KOPT-K1 (cell line): ENCODE data around the gene SOX10.

ENCODE experiments used
- H3K27ac ChIP-seq: fragments of 200-600 bp; sonication (generic); 2 replicates; pipeline ENCODE4 v1.5.1; 2016; ENCODE audit warnings: antibody characterized with exemption, mild to moderate bottlenecking, low read depth, low read length; ENCODE audit not compliant: poor library complexity, severe bottlenecking
- H3K36me3 ChIP-seq: fragments of 200-600 bp; sonication (generic); 2 replicates; pipeline ENCODE4 v1.5.1; 2017; ENCODE audit warnings: antibody characterized with exemption, mild to moderate bottlenecking, low read length, moderate library complexity; ENCODE audit not compliant: insufficient read depth
- H3K9me3 ChIP-seq: fragments of 200-600 bp; sonication (generic); 2 replicates; pipeline ENCODE4 v1.5.1; 2017; ENCODE audit warnings: antibody characterized with exemption, low read length, mild to moderate bottlenecking; ENCODE audit not compliant: insufficient read depth, poor library complexity, severe bottlenecking

SOX10 gene

GRCh38 chr22:37942133-37942532 is 42.2 kb downstream of the SOX10 start:
- no peaks in the 10 kb centered on the region for H3K36me3 ChIP-seq
- no peak overlapping the region for H3K27ac ChIP-seq
- H3K9me3 ChIP-seq, result no peaks in the 10 kb centered on the region

DNA sequence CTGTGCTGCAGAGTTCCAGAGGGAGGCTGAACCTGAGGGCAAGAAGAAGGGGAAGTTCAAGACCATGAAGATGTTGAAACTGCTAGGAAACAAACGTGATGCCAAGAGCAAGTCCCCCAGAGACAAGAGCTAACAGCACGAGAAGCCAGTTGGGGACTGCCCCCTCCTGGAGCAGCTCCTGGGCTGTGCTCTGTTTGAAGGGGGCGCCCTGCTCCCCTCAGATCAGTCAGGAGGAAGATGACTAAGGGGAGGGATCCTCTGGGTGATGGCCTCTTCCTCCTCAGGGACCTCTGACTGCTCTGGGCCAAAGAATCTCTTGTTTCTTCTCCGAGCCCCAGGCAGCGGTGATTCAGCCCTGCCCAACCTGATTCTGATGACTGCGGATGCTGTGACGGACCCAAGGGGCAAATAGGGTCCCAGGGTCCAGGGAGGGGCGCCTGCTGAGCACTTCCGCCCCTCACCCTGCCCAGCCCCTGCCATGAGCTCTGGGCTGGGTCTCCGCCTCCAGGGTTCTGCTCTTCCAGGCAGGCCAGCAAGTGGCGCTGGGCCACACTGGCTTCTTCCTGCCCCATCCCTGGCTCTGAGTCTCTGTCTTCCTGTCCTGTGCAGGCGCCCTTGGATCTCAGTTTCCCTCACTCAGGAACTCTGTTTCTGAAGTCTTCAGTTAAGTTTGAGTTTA is 43.5 kb downstream of the SOX10 start:
- H3K27ac ChIP-seq, result no peak overlapping the region

DNA sequence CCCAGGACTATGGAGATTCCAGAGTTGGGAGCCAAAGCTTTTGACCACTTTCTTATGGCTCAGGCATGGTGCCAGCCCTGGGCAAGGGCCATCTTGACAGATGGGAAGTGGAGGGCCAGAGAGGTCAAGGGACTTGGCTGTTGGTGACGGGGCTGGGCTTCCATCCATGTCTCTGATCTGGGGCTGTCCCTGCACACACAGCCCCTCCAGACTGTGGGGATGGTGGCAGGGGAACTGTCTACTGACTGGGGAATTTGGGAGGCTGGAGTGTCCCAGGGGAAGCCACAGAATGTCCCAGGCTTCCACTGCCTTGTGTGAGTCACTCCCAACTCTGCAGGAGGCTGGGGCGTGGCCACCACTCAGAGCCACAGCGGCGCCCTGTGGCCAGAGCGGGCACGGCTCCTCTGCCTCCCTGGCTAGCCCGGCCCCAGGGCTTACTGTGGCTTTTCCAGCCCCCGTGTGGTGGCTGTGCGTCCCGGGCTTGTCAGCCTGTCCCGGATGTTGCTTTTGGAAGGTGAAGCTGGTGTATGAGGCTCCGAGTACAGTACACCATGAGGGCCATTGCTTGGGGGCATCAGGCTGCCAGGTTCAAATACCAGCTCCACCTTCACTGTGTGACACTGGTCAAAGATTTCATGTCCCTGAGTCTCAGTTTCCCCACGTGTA is 50.5 kb downstream of the SOX10 start:
- Histone ChIP-seq H3K27ac (no peak overlapping the region), H3K9me3 (no peaks in the 10 kb centered on the region), H3K36me3 (no peaks in the 10 kb centered on the region)

More for the DNA sequence above, 43.5 kb downstream of the SOX10 start:
- no peaks in the 10 kb centered on the region for H3K36me3 ChIP-seq
- no peaks in the 10 kb centered on the region for H3K9me3 ChIP-seq

GRCh38 chr22:37932821-37933578 is 51.4 kb downstream of the SOX10 start:
- Histone ChIP-seq H3K9me3 (no peaks in the 10 kb centered on the region), H3K36me3 (no peaks in the 10 kb centered on the region), H3K27ac (no peak overlapping the region)

DNA sequence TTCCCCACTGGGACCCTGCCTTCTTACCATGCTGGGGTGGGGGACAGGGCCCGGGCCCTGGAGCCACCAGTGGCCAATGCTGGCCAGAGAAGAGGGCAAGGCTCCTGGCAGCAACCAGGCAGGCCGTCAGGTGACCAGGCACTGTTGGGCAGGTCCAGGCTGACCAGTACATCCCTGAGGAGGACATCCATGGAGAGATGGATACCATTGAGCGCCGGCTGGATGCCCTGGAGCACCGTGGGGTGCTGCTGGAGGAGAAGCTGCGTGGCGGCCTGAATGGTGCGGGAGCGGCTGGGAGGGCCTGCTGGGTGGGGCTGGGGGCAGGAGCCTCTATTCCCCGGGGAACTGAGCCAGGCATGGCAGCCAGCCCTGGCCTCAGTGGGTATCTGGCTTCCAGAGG is 52.0 kb downstream of the SOX10 start:
- Histone ChIP-seq H3K9me3 (no peaks in the 10 kb centered on the region), H3K36me3 (no peaks in the 10 kb centered on the region)

GRCh38 chr22:37931893-37932389 is 52.4 kb downstream of the SOX10 start:
- no peaks in the 10 kb centered on the region for H3K36me3 ChIP-seq
- H3K27ac ChIP-seq, result no peak overlapping the region
- H3K9me3 ChIP-seq, result no peaks in the 10 kb centered on the region

More for the DNA sequence above, 52.0 kb downstream of the SOX10 start:
- no peak overlapping the region for H3K27ac ChIP-seq

DNA sequence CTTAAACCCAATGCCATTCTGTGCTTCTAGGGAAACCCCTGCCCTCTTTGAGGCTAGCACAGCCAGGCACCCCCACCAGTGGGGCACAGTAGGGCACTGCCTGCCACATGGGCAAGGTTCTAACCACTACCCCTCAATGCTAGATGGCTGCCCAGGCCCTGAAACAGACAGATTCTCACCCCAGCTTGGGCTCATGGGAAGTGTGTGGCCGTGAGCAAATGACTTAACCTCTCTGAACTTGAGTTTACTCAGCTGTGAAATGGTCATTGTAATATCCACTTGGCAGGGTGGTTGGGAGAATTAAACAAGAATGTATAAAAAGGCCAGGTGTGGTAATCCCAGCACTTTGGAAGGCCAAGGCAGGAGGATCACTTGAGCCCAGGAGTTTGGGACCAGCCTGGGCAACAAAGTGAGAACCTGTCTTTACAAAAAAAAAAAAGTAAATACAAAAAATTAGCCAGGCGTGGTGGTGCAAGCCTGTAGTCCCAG is 53.4 kb downstream of the SOX10 start:
- Histone ChIP-seq H3K36me3 (no peaks in the 10 kb centered on the region), H3K9me3 (no peaks in the 10 kb centered on the region), H3K27ac (no peak overlapping the region)

DNA sequence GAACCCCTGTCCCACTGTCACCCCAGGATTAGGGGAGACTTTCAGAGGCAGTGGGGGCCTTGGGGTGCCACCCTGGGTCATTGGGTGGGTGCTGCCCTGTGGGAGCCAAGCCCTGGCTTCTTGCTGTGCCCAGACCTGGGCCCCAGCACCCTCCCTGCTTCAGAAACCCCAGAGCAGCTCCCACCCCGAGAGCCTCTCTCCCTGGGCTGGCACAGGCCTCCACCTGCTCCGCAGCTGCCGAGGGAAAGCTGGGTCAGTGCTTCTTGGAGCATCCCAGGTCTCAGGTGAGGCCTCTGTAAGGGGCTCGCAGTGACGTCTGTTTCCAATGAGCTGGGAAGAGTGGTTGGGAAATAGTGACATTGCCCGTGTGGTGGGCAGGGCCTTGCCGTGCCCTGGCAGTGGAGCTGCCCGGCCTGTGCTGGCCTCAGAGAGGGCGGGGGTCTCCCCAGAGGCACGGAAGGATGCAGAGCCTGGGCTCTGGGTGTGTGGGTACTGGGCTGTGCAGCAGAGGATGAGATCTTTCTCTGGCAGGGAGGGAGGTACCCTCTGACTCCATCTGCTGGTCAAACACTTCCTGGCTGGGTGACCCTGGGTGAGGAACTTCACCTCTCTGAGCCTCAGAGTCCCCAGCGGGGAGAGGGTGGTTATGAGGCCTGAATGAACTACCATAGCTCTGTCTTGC is 53.9 kb downstream of the SOX10 start:
- H3K9me3 ChIP-seq, result no peaks in the 10 kb centered on the region
- H3K36me3 ChIP-seq, result no peaks in the 10 kb centered on the region
- H3K27ac ChIP-seq, result no peak overlapping the region

GRCh38 chr22:37929390-37929789 is 55.0 kb downstream of the SOX10 start:
- Histone ChIP-seq H3K36me3 (no peaks in the 10 kb centered on the region), H3K9me3 (no peaks in the 10 kb centered on the region), H3K27ac (no peak overlapping the region)

DNA sequence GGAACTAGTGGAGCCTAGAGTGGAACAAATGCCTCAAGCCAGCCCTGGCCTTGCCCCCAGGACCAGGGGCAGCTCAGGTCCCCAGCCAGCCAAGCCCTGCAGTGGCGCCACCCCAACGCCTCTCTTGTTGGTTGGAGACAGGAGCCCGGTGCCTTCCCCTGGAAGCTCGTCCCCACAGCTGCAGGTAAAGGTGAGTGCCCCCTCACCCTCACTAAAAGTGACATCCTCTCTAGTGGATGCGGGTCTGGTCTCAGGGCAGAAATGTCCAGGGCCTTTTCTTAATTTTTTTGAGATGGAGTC is 56.8 kb downstream of the SOX10 start:
- Histone ChIP-seq H3K9me3 (no peaks in the 10 kb centered on the region), H3K36me3 (no peaks in the 10 kb centered on the region), H3K27ac (no peak overlapping the region)

DNA sequence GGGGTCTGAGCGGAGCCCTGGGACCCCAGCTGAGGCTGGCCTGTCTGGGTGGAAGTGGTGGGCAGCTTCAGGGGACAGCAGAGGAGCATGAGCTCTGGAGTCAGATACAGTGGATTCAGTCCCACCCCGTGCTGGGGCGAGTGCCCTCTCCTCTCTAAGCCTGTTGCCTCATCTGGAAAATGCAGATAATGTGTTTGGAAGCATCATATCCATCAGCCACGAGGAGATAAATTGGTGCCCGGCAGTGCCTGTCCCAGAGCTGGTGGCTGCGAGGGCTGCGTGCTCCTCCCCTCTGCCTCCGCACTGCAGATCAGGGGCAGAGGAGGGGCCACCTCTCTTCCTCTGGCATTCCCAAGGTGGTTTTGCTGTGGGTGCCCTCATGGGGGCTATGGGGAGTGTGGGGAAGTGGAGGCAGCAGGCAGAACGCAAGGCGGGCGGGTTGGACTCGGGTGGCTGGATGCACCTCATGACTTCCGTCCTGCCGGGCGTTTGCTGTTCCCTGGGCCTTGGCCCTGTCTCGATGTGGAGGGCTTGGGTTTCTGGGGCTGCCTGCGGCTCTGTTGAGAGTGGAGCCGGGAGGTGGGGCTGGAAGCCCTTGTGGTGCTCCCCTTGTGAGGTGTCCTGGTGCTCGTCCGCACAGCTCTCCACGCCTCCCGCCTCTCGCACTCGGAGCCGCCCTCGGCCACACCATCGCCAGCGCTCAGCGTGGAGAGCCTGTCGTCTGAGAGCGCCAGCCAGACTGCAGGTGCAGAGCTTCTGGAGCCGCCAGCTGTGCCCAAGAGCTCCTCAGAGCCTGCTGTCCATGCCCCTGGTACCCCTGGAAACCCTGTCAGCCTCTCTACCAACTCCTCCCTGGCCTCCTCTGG is 57.4 kb downstream of the SOX10 start:
- Histone ChIP-seq H3K27ac (no peak overlapping the region), H3K36me3 (no peaks in the 10 kb centered on the region), H3K9me3 (no peaks in the 10 kb centered on the region)

GRCh38 chr22:37926358-37926757 is 58.0 kb downstream of the SOX10 start:
- Histone ChIP-seq H3K9me3 (no peaks in the 10 kb centered on the region), H3K36me3 (no peaks in the 10 kb centered on the region), H3K27ac (no peak overlapping the region)

DNA sequence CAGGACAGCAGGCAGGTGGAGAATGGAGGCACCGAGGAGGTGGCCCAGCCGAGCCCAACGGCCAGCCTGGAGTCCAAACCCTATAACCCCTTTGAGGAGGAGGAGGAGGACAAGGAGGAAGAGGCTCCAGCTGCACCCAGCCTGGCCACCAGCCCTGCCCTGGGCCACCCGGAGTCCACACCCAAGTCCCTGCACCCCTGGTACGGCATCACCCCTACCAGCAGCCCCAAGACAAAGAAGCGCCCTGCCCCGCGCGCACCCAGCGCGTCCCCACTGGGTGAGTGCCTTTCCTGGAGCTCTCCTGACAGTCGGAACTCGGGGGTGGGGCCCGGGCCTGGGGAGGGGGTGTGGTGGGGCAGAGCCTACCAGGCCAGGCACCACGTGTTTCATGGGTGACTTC is 58.6 kb downstream of the SOX10 start:
- Histone ChIP-seq H3K27ac (no peak overlapping the region), H3K36me3 (no peaks in the 10 kb centered on the region), H3K9me3 (no peaks in the 10 kb centered on the region)

- Histone ChIP-seq H3K27ac (no peak overlapping the region), H3K9me3 (no peaks in the 10 kb centered on the region), H3K36me3 (no peaks in the 10 kb centered on the region)
These were observed 59.0 kb downstream of the SOX10 start for GRCh38 chr22:37925330-37925729.
